8988T (cell line): ENCODE results near the gene CCDC121.

Source experiments
- DNase-seq: peaks from one replicate; pipeline ENCODE4 v3.0.0; 2011

CCDC121 gene, protein sequence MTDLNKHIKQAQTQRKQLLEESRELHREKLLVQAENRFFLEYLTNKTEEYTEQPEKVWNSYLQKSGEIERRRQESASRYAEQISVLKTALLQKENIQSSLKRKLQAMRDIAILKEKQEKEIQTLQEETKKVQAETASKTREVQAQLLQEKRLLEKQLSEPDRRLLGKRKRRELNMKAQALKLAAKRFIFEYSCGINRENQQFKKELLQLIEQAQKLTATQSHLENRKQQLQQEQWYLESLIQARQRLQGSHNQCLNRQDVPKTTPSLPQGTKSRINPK

DNA sequence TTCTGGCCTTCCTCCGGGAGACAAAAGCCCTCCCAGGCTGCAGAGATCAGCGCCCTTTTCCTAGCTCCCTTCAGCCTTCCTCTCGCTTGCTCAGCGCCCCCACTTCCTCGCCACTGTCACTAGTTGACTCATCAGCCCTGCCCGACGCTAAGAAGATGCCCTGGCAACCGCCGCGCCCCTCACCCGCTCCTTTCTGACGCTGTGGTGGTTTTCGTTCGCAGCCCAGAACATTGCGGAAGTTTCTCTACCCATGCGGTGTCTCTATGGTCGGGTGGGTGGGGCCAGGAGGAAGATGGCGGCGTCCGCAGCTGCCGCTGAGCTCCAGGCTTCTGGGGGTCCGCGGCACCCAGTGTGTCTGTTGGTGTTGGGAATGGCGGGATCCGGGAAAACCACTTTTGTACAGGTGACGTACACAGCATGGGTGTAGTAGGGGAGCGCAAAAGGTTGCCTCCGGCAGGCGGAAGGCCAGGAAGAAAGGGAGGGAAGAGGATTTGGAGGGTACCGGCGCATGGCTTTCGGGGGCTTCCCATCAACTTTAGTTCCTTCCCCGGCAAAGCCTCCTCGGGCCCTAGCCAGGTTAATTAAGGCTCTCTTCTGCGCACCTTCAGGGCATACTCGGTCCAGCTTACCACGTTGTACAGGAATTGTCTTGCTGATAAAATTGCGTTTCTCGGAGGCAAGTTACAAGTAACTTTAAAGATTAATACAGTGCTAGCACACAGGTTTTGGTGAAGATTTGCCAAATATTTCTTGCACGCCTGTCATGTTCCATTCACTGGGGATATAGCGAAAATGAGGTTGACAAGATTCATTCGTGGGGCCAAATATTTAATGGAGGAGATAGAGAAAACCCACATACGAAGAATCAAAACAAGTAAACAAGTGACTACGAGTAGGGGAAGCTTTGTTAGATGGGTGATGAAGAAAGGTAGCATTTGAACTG, at the start of gene CCDC121, which contains the start of gene GPN1:
TSS of gene CCDC121 (minus strand) at position 246 of the 943 bp plus-strand sequence. CDS start 1,213 bp downstream, outside the sequence.
TSS of gene GPN1 (plus strand) at position 284 of the 943 bp plus-strand sequence. CDS start at position 293, 9 bp downstream.
- peak; percentile 57 for DNase-seq

DNA sequence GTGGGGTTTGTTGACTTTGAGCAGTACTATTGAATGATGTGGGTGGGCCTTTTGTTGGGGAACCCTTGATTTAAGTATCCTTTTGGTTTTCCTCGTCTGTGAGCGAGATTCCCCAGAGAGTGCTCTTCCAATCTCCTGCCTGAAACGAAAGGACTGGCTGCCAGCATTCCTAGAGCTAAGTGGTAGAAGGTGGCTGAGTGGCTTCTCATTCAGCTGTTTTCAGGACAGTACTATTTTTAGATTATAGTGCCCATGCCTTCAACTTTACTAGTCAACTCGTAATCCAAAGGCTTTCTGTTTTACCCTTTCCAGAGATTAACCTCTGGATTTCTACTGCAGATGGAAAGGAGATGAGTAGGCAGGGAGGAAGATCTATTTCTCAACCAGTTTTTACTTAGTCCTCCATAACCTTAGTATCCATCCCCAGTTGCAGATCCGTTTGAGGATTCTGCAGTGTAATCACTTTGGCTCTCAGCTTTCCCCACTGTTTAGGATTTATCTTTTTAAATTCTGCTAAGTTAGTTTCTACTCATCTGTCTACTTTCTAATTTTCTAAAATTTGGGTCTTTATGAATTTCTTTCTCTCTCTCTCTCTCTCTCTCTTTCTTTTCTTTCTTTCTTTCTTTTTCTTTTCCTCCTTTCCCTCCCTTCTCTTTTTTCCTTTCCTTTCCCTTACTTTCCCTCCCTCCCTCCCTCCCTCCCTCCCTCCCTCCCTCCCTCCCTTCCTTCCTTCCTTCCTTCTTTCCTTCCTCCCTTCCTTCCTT, 44.1 kb upstream of the CCDC121 start:
- DNase-seq: no peak

DNA sequence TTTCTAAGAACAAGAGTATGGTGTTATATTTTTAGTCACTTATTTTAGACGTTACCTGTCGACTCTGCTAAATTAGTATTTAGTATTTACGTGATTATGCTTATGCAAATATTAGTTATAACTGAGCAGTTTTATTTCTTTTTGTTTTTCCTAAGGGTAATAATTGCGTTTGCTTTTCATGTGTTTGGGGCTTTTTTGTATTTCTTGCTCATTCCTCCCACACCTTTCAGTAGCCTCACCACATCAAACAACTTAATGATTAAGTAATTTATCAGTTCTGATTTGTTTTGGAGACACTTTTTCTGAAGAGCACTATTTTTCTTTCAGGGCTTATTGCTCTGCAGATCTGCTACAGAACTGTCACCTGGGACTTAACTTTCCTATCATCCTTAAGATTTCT, 42.4 kb upstream of the CCDC121 start:
- no peak for DNase-seq

DNA sequence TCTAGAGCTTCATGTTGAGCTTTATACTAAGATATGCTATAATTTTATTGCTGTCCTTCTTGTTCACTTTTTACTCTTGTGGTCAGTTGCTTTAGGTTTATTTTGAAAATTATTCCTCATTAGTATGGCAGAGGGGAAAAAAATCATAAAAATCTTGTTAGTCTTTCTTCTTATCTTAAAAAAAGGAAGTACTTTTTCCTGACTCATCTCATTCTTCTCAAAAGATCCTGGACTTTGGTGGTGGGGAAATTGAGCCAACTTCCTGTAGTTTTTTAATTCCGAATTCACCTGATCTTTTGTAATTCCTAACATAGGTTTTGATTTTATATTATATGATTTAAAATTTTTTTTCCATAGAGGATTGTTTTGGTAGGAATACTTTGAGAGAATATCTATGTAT, 38.6 kb upstream of the CCDC121 start:
- no peak for DNase-seq

DNA sequence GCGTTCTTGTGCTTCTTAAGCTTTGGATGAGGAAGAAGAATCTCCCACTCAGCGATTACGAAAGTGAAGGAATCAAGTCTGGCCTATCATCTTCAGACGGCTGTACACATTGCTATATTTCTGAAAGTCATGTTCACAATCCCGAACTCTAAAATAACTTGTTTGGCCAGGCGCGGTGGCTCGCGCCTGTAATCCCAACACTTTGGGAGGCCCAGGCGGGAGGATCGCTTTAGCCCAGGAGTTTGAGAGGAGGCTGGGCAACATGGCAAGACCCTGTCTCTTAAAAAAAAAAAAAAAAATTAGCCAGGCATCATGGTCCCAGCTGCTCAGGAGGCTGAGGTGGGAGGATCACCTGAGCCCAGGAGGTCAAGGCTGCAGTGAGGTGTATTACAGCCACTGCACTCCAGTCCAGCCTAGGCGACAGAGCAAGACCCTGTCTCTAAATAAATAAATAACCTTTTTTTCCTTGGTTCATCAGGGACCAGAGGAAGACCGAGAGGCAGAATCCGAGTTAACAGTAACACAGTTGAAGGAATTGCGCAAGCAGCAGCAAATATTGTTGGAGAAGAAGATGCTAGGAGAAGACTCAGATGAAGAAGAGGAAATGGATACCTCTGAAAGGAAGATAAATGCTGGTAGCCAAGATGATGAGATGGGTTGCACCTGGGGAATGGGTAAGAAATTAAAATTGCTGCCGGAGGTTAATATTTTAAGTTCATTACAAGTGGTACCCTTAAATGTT, 36.0 kb upstream of the CCDC121 start:
- no peak for DNase-seq

DNA sequence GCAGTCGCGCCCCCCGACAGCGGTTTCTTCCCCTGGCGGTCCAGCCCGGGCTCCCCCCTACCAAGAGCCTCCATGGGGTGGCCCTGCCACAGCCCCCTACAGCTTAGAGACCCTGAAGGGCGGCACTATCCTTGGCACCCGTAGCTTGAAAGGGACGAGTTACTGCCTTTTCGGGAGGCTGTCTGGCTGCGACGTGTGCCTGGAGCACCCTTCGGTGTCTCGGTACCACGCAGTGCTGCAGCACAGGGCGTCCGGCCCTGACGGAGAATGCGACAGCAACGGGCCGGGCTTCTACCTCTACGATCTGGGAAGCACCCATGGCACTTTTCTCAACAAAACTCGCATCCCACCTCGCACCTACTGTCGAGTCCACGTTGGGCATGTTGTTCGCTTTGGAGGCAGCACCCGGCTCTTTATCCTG, 35.4 kb upstream of the CCDC121 start:
- no peak for DNase-seq

DNA sequence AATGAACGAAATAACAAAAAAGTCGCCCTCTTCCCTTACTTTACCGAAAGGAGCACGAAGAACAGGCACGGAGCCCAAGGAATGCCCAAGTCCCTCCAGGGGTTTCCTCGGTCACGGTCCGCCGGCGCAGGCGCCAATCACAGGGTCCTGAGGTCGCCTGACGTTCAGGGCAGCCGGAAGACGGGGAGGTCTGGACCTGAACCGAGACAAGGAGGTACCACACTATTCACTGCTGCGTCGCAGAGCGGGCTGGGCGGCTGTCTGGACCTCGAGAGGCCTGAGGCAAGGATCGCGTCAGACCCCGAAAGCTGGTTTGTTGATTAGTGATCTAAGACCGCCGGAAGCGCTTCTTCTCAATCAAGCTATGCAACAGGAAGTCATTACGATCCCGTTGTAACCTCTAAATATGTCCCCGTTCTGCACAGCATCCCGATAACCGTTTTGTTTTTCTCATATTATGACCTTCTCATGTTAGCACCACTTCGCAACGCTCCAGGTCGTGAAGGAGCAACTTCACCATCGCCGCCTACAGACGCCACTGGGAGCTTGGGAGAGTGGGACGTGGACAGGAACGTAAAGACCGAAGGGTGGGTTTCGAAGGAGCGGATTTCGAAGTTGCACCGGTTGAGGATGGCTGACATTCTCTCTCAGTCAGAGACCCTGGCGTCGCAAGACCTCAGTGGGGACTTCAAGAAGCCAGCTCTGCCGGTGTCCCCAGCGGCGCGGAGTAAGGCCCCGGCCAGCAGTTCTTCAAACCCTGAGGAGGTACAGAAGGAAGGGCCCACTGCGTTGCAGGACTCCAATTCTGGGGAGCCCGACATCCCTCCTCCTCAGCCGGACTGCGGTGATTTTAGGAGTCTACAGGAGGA, 34.7 kb upstream of the CCDC121 start, which contains the start of the genes SLC4A1AP and SUPT7L:
TSS of gene SLC4A1AP (plus strand) at position 605 of the 869 bp plus-strand sequence. CDS start at position 631, 26 bp downstream.
TSS of gene SUPT7L (minus strand) at position 330 of the 869 bp plus-strand sequence. CDS start 1,422 bp downstream, outside the sequence.
- DNase-seq: peak; percentile 44

DNA sequence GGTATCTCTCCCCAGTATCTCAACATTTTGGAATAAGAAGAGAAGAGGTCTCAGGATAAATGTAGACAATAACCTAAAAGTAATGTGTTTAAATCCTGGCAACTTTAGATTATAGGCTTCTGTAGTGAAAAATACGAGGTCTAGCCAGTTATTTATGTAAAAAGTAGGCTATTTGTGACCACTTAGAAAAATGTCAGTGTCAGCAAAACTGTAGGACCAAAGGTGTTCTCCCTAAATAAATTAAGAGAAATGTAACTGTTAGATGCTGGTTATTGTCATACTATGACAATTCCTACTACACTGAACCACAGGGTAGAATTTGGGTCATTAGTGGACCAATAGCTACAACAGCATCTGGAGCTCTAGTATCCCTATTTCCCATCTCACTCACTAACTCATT, 32.6 kb upstream of the CCDC121 start:
- DNase-seq: no peak

DNA sequence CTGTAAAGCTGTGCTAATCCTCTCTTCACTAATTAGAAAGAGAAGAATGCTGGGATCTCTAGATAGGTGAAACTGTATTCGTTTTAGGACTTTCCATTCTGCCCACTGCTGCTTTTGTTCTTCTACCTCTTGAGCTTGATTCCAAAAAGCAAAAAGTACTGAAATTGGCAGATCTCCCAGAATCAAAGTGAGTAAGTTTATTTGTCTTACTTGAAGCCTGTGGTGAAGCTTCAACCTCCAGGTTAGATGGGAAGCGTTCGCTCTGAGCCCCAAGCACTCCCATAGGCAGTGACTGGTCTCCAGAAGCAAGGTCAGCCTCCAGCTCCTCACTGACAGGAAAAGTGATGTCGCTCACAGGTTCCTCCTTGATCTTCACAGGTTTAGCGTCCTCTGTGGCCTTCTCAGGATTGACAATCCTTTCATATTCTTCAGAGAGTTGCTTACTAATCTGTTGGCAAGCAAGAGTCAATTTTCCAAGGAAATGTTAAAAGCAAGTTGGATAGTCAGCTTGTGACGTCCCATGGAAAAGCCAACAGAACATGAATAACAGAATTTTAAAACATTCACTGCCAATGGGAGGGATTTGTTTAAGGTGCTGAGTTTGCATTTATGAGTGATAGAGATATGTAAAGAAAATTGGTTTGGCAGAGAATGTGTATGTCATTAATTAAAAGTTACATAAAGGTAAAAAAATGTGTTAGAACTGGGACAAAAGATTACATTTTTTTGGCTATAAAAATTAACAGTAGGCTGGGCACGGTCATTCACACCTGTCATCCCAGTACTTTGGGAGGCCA, 26.5 kb upstream of the CCDC121 start:
- no peak for DNase-seq

DNA sequence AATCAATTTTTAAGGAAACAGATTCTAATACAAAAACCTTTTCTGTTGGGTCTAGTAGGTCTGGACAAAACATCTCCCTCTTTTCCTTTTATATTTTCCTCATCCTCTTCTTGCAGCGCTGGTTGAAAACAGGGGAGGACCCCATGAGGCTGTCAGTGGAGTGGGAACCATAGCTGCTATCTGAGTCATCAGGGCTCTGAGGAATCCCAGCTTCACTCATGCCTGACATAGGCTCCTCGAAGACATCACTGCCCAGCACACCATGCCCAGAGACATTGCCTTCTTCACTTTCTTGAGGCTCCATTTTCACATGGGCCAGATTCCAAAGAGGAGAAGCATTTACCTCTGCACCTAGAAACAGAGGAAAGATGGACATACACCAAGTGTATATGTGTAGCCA, 24.6 kb upstream of the CCDC121 start:
- DNase-seq: no peak

DNA sequence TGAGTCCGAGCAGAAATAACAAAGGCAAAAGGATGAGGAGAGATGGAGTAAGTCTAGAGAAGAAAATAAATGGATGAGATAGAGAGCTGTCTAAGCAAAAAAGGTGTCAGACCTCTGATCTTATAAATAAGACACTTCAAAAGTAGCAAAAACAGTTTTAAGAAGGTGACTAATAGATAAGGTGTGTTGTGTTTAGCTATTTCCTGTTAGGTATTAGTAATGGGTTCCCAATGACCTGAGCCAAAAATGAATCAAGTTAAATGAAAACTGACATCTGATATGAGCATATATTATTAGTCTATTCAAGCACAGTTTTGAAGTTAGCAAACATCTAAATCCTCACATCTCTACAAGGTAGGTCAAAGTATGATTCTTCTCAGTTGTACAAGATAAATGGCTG, 24.0 kb upstream of the CCDC121 start:
- DNase-seq: no peak

DNA sequence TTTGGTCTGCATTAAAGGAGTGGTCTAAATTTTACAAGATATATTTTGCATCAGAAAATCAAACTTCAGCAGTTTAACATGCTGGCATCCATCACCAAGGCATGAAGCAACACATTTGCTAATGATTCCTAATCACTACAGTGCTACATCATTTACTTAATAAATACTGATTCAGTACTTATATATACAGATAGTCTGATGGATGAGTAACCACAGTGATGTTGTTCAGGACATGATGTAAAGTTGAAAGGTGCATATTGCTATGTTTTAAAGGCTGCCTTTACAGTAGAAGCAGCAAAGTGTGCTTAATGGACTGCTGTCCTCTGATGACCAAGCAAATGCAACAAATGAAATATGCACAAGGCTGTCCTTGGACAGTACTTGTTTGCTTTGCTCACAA, 23.5 kb upstream of the CCDC121 start:
- no peak for DNase-seq

DNA sequence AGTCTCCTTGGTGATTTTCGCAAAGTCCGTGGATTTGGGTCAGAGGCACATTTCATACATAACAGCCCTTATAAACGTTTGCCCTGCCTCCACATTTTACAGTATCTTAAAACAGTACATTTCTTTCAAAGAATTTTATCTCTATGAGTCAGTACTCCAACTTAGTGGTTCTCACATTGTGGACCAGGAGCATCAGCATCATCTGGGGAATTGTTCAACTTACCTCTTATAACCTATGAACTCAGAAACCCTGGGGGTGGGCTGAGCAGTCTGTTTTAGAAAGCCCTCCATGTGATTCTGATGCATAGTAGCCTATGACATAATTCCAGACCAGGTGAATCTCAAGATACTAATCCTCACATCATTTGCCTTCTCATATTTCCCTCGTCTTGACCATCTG, 22.2 kb upstream of the CCDC121 start:
- no peak for DNase-seq

DNA sequence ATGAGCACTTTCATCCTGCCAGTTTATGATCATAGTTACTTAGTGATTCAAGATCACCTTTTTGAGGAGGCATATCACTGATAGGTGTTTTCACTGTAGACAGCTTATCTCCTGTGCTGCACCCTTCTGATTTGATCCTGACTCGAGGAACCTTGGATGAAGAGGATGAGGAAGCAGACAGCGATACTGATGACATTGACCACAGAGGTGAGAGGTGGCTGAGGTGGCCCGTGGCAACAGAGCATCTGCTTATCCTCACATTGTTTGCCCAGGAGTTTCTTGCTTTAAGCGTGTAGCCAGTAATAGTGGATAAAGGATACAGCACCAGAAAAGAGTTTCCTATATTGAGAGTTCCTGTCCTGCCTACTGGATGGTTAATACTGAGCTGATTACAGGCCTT, 18.9 kb upstream of the CCDC121 start:
- DNase-seq: no peak

DNA sequence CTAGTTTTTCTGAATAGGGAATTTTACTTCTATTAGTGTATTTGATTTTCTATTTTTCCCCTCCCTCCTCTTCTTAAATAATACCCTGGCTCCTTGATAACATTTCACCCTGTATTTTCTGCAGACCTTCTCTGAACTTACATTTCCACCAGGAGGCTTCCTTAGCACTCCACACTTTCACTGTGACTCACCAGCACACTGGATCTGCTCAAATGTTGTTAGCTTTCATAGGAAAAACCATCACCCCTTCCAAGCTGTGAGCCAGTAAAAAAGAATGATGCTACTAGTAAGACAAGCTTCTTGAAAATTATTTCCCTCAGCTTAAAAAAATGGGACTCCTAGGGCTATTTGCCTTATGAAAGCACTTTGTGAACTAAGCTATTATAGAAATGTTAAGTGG, 18.5 kb upstream of the CCDC121 start:
- no peak for DNase-seq

DNA sequence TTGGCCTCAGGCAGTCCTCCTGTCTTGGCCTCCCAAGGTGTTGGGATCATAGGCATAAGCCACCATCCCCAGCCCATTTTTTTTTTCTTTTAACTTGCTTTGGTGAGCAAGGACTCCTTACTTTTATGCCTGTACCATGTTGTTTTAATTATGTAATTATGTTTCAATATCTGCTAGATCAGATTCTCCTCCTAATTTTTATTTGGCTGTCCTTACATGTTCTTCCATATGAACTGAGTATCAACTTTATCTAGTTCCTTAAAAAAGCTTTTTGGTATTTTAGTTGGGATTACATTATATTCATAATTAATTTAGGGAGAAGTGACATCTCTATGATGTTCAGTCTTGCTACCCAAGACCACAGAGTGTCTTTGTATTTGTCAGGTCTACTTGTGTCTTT, 16.4 kb upstream of the CCDC121 start:
- no peak for DNase-seq

DNA sequence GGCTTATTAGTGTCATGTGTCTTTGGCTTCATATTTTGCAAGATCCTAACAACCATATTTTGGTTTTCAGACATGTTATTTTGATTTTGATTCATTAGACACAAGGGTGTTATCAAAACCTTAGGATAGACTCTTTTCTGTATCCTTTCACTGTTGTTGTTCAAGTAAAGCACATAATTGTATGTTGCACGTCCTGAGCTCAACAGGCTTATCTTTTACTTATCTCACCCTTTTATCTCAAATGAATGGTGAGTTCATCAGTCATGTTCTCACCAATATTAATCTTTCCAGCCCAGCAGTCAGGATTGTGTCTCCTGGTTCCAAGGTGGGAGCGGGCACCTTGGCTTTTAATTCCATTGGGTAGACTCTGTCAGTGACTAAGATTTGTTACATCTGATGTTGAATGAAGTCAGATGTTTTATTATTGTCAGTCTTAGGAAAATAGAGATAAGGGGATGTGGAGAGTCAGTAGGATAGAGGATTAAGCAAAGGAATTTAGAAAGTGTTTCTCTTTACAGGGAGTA, 12.0 kb upstream of the CCDC121 start:
- no peak for DNase-seq

DNA sequence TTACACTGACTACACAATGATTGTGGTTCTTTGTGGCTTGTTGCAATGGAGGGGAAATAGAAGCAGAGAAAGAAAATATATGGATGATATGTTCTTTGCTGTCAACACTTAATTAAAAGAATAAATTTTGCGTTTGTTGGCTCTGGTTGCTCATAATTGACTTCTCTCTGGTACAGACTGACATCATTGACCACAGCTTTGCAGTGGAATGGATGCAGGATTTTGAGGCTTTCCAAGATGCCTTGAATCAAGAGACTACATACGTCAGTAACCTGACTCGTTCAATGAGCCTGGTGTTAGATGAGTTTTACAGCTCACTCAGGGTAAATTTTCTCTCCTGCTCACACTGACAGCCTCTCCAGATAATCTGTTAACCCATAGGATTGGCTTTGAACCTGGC, 9.9 kb upstream of the CCDC121 start:
- no peak for DNase-seq

DNA sequence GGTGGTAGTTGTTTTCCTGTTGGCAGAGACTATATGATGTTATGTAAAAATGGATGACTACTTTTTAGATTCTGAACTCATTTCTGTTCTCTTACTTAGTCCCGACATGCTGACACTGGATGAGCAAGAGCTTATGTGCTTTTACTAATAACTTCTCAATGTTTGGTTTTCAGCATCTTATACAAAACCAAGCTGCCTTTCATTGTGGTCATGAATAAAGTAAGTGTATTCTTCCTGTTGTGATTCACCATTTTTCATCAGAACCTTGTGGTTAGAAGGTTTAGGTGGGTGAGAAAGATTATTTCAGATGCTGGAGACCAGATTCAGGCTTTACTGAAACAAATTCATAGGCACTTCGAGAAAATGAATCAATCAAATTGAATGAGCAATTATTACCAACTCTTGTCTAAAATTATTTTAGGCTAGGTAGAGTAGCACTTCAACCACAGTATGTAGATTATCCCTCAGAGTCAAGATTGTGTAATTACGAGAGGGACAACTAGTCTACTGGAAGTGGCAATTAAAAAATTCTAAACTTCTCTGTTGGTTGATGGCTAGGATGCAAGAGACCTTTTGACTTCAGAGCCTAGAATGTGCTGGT, 9.3 kb upstream of the CCDC121 start:
- DNase-seq: no peak

DNA sequence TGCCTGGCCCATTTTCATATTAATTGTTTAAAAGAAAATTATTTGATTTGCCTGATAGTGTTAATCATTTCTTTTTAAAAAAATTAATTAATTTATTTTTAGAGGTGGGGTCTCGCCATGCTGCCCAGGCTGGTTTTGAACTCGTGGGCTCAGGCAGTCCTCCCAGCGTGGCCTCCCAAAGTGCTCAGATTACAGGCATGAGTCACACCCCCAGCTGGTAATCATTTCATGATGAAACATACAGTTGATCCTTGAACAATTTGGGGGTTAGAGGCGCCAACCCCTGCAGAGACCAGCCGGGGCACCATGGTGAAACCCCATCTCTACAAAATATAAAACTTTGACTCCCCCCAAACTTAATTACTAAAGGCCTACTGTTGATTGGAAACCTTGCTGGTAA, 8.0 kb upstream of the CCDC121 start:
- no peak for DNase-seq
